Calu3 (cell line): ENCODE results near the gene AKAP13. TPM values are rescaled to one million over a fixed set of nuclear protein-coding genes. Genes with fewer than 3 reads are reported as not detected.

Experiments
- BruUV-seq: library from RNA; stranded (reverse); fragments of 400-500 nt; replicated peaks from 2 replicates; lab custom pipeline; 2021; lab: Mats Ljungman, UMichigan
- CTCF ChIA-PET: fragments of 300-600 bp; sonication (Branson Sonifier 250); formaldehyde crosslinking; loops from one replicate; lab custom pipeline; 2022; ENCODE audit warnings: antibody characterized with exemption; lab: Charles Lee
- DNase-seq: peaks from one replicate; pipeline ENCODE4 v3.0.0; 2022
- H3K27ac Mint-ChIP-seq: one replicate; pipeline ENCODE4 v1.8.0; 2022; ENCODE audit warnings: mixed read lengths; ENCODE audit not compliant: unreplicated experiment
- H3K27me3 Mint-ChIP-seq: one replicate; pipeline ENCODE4 v1.8.0; 2022; ENCODE audit warnings: mixed read lengths; ENCODE audit not compliant: unreplicated experiment
- H3K36me3 Mint-ChIP-seq: one replicate; pipeline ENCODE4 v1.8.0; 2022; ENCODE audit warnings: mild to moderate bottlenecking, moderate library complexity, mixed read lengths; ENCODE audit not compliant: insufficient read depth, unreplicated experiment
- H3K4me1 Mint-ChIP-seq: one replicate; pipeline ENCODE4 v1.8.0; 2022; ENCODE audit warnings: mild to moderate bottlenecking, low read depth, mixed read lengths; ENCODE audit not compliant: unreplicated experiment
- H3K4me3 Mint-ChIP-seq: one replicate; pipeline ENCODE4 v1.8.0; 2022; ENCODE audit warnings: mild to moderate bottlenecking, low read depth, moderate library complexity, mixed read lengths; ENCODE audit not compliant: unreplicated experiment
- H3K9me3 Mint-ChIP-seq: one replicate; pipeline ENCODE4 v1.8.0; 2022; ENCODE audit warnings: low read depth, mixed read lengths; ENCODE audit not compliant: unreplicated experiment
- intact Hi-C: fragments of 100-400 bp; cut with micrococcal nuclease; formaldehyde crosslinking; loops from one replicate; pipeline ENCODE4 v1.10.0; 2022; ENCODE audit not compliant: unreplicated experiment
- total RNA-seq: library from RNA; stranded (reverse); gene quantifications from 2 replicates; pipeline ENCODE4 v1.2.3, GENCODE V29; 2022
- TF ChIP-seq, protein P1 (sequence below): fragments of 200-600 bp; IDR thresholded peaks from one replicate; pipeline ENCODE4 v1.8.0; 2022; ENCODE audit warnings: antibody characterized with exemption; ENCODE audit not compliant: unreplicated experiment

AKAP13 gene
- total RNA-seq, 1 experiment from 2014 or later = 145 TPM

GRCh38 chr15:85716261-85716660 lies 335.9 kb downstream of the AKAP13 start:
- no peaks in the 10 kb centered on the region for H3K27me3 Mint-ChIP-seq
- peaks cover 46% of the 10 kb centered on the region for H3K36me3 Mint-ChIP-seq
- CTCF ChIA-PET = interaction anchor here (0.6 kb wide), 1 partner anchor 230 kb away, joined by 4 read pairs; no protein-coding TSS in a partner anchor
- no peaks in the 10 kb centered on the region for H3K9me3 Mint-ChIP-seq
- no peaks in the 10 kb centered on the region for H3K4me1 Mint-ChIP-seq
- intact Hi-C loops = no loop called here
- TF ChIP-seq, protein P1, sequence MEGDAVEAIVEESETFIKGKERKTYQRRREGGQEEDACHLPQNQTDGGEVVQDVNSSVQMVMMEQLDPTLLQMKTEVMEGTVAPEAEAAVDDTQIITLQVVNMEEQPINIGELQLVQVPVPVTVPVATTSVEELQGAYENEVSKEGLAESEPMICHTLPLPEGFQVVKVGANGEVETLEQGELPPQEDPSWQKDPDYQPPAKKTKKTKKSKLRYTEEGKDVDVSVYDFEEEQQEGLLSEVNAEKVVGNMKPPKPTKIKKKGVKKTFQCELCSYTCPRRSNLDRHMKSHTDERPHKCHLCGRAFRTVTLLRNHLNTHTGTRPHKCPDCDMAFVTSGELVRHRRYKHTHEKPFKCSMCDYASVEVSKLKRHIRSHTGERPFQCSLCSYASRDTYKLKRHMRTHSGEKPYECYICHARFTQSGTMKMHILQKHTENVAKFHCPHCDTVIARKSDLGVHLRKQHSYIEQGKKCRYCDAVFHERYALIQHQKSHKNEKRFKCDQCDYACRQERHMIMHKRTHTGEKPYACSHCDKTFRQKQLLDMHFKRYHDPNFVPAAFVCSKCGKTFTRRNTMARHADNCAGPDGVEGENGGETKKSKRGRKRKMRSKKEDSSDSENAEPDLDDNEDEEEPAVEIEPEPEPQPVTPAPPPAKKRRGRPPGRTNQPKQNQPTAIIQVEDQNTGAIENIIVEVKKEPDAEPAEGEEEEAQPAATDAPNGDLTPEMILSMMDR = no peak
- H3K4me3 Mint-ChIP-seq = no peak overlapping the region
- no peak for DNase-seq
- BruUV-seq = no TSS peak
- no peak overlapping the region for H3K27ac Mint-ChIP-seq

DNA sequence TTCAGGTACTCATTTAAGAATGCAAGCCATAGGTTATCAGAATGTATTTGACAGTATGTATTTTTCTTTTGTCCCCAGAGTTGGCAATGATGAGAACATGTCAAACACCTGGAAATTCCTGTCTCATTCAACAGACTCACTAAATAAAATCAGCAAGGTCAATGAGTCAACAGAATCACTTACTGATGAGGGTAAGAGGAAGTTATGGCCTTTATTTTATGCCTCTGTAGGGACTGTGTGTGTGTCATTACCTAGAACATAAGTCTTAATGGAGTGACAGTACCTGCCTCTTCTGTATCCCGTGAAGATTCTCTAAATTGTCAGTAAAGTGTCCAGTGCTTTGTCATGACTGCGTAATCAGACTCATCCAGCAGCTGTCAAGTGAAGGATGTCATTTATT lies 336.8 kb downstream of the AKAP13 start:
- BruUV-seq = no TSS peak
- TF ChIP-seq, protein P1 = no peak
- Mint-ChIP-seq H3K27ac (no peak overlapping the region), H3K27me3 (no peaks in the 10 kb centered on the region), H3K9me3 (no peaks in the 10 kb centered on the region), H3K36me3 (peaks cover 41% of the 10 kb centered on the region), H3K4me3 (no peak overlapping the region), H3K4me1 (no peaks in the 10 kb centered on the region)
- intact Hi-C loops = no loop called here
- CTCF ChIA-PET = no interaction called here
- no peak for DNase-seq

DNA sequence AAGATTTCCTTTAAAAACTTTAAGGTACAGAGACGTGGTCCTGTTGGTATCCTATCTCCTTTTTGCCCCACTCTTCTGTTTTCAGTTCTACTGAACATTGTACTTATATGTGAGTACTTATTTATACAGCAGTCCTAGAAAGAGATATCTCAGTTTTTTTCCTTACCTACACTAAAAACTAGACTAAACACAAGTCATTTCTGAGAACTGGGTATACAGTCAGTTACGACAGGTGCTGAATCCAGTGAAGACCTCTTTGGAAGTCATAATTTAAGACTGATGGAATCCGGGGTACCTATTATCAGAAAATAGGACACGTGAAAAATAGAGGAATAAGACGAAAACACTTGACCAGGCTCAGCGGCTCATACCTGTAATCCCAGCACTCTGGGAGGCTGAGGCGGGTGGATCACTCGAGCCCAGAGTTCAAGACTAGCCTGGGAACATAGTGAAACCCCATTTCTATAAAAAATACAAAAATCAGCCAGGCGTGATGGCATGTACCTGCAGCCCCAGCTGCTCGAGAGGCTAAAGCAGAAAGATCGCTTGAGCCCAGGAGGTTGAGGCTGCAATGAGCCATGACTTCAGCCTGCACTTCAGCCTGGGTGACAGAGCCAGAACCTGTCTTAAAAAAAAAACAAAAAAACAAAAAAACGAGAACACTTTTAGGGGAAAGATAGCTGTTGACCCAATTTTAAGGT lies 338.0 kb downstream of the AKAP13 start:
- Mint-ChIP-seq H3K27ac (no peak overlapping the region), H3K27me3 (no peaks in the 10 kb centered on the region), H3K9me3 (no peaks in the 10 kb centered on the region), H3K36me3 (peaks cover 48% of the 10 kb centered on the region), H3K4me3 (no peak overlapping the region), H3K4me1 (no peaks in the 10 kb centered on the region)
- CTCF ChIA-PET = no interaction called here
- TF ChIP-seq, protein P1 = no peak
- BruUV-seq = no TSS peak
- DNase-seq = no peak
- intact Hi-C loops = no loop called here

DNA sequence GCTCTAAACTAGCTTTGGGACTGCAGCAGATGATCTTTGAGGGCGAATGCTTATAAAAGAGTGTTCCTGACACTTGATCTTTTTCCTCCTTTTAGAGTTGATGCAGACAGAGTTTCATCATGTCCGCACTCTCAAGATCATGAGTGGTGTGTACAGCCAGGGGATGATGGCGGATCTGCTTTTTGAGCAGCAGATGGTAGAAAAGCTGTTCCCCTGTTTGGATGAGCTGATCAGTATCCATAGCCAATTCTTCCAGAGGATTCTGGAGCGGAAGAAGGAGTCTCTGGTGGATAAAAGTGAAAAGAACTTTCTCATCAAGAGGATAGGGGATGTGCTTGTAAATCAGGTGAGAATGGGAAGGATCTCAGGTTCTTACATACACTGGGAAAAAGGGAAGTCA lies 338.6 kb downstream of the AKAP13 start:
- no peak for DNase-seq
- CTCF ChIA-PET = no interaction called here
- Mint-ChIP-seq H3K4me1 (no peaks in the 10 kb centered on the region), H3K4me3 (no peak overlapping the region), H3K27me3 (no peaks in the 10 kb centered on the region), H3K27ac (no peak overlapping the region), H3K36me3 (peaks cover 48% of the 10 kb centered on the region), H3K9me3 (no peaks in the 10 kb centered on the region)
- TF ChIP-seq, protein P1 = no peak
- no TSS peak for BruUV-seq
- intact Hi-C loops = no loop called here
